ENCODE measurements around the gene ARMC6. TPM values are rescaled to one million over a fixed set of nuclear protein-coding genes. Genes with fewer than 3 reads are reported as not detected.
"Not testable (repeated sequence)": the region's sequence is repeated elsewhere in the genome, so short reads cannot be mapped to it uniquely, and the experiment has no call there.

Gene ARMC6
- total RNA-seq, 1 donor from 2014 or later: 32.8 TPM

- H3K27ac Mint-ChIP-seq (ENCODE audit: unreplicated experiment): no peak overlapping the region
- no peak overlapping the region for H3K4me3 Mint-ChIP-seq (ENCODE audit: unreplicated experiment)
- DNase-seq: no peak
- no peaks in the 10 kb centered on the region for H3K4me1 Mint-ChIP-seq (ENCODE audit: low read depth, unreplicated experiment)
- H3K36me3 Mint-ChIP-seq (ENCODE audit: unreplicated experiment): no peaks in the 10 kb centered on the region
- peaks cover 3% of the 10 kb centered on the region for H3K27me3 Mint-ChIP-seq (ENCODE audit: unreplicated experiment)
- TF ChIP-seq, protein P1, sequence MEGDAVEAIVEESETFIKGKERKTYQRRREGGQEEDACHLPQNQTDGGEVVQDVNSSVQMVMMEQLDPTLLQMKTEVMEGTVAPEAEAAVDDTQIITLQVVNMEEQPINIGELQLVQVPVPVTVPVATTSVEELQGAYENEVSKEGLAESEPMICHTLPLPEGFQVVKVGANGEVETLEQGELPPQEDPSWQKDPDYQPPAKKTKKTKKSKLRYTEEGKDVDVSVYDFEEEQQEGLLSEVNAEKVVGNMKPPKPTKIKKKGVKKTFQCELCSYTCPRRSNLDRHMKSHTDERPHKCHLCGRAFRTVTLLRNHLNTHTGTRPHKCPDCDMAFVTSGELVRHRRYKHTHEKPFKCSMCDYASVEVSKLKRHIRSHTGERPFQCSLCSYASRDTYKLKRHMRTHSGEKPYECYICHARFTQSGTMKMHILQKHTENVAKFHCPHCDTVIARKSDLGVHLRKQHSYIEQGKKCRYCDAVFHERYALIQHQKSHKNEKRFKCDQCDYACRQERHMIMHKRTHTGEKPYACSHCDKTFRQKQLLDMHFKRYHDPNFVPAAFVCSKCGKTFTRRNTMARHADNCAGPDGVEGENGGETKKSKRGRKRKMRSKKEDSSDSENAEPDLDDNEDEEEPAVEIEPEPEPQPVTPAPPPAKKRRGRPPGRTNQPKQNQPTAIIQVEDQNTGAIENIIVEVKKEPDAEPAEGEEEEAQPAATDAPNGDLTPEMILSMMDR (IDR thresholded peaks at IDR 0.05; ENCODE audit: partially characterized antibody, unreplicated experiment): no peak
- no peaks in the 10 kb centered on the region for H3K9me3 Mint-ChIP-seq (ENCODE audit: unreplicated experiment)
Measured at GRCh38 chr19:19098703-19099632, 65.6 kb downstream of the ARMC6 start.

DNA sequence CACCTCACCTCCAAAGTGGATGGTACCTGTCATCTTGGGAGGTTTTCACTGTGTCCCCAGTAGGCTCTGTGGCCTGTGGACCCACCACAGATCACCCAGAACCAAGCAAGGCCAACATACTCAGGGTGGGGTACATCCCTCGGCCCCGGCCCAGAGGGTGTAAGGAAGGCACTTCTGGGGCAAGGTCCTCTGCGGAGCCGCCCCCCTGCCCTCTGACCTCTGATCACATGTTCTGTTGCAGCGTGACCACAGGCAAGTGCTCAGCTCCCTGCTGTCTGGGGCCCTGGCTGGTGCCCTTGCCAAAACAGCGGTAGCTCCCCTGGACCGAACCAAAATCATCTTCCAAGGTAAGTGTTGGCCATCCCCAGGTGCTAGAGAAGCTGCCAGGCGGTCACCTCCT is 68.1 kb downstream of the ARMC6 start:
- Mint-ChIP-seq H3K4me3 (ENCODE audit: unreplicated experiment) (no peak overlapping the region), H3K36me3 (ENCODE audit: unreplicated experiment) (no peaks in the 10 kb centered on the region), H3K9me3 (ENCODE audit: unreplicated experiment) (no peaks in the 10 kb centered on the region), H3K27ac (ENCODE audit: unreplicated experiment) (no peak overlapping the region), H3K27me3 (ENCODE audit: unreplicated experiment) (peaks cover 5% of the 10 kb centered on the region), H3K4me1 (ENCODE audit: low read depth, unreplicated experiment) (peaks cover 4% of the 10 kb centered on the region)
- TF ChIP-seq, protein P1 (IDR thresholded peaks at IDR 0.05; ENCODE audit: partially characterized antibody, unreplicated experiment): no peak
- no peak for DNase-seq

- not testable (repeated sequence) for H3K27ac Mint-ChIP-seq (ENCODE audit: unreplicated experiment); H3K4me3 Mint-ChIP-seq (ENCODE audit: unreplicated experiment); DNase-seq
Measured at GRCh38 chr19:19102566-19102965, 69.2 kb downstream of the ARMC6 start.

DNA sequence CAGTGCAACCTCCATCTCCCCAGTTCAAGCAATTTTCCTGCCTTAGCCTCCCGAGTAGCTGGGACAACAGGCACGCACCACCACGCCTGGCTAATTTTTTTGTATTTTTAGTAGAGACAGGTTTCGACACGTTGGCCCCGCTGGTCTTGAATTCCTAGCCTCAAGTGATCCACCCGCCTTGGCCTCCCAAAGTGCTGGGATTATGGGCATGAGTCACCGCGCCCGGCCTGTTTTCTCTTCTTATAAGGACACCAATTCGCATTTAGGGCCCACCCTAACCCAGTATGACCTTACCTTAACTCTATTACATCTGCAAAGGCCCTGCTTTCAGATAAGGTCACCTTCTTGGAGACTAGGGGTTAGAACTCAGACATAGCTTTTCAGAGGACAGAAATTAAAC is 69.8 kb downstream of the ARMC6 start:
- no peak overlapping the region for H3K4me3 Mint-ChIP-seq (ENCODE audit: unreplicated experiment)
- H3K36me3 Mint-ChIP-seq (ENCODE audit: unreplicated experiment): no peaks in the 10 kb centered on the region
- TF ChIP-seq, protein P1 (IDR thresholded peaks at IDR 0.05; ENCODE audit: partially characterized antibody, unreplicated experiment): no peak
- H3K4me1 Mint-ChIP-seq (ENCODE audit: low read depth, unreplicated experiment): peaks cover 4% of the 10 kb centered on the region
- no peak for DNase-seq
- peaks cover 5% of the 10 kb centered on the region for H3K27me3 Mint-ChIP-seq (ENCODE audit: unreplicated experiment)
- no peak overlapping the region for H3K27ac Mint-ChIP-seq (ENCODE audit: unreplicated experiment)
- no peaks in the 10 kb centered on the region for H3K9me3 Mint-ChIP-seq (ENCODE audit: unreplicated experiment)

More at GRCh38 chr19:19102566-19102965, 69.2 kb downstream of the ARMC6 start:
- H3K36me3 Mint-ChIP-seq (ENCODE audit: unreplicated experiment); H3K27me3 Mint-ChIP-seq (ENCODE audit: unreplicated experiment); H3K9me3 Mint-ChIP-seq (ENCODE audit: unreplicated experiment); H3K4me1 Mint-ChIP-seq (ENCODE audit: low read depth, unreplicated experiment): not testable (repeated sequence)

- peak overlapping the region; percentile 79 for H3K4me3 Mint-ChIP-seq (ENCODE audit: unreplicated experiment)
- peaks cover 12% of the 10 kb centered on the region for H3K27me3 Mint-ChIP-seq (ENCODE audit: unreplicated experiment)
- H3K27ac Mint-ChIP-seq (ENCODE audit: unreplicated experiment): peak overlapping the region; percentile 90
- peak; percentile 89 for DNase-seq
- H3K4me1 Mint-ChIP-seq (ENCODE audit: low read depth, unreplicated experiment): peaks cover 4% of the 10 kb centered on the region
- TF ChIP-seq, protein P1 (IDR thresholded peaks at IDR 0.05; ENCODE audit: partially characterized antibody, unreplicated experiment): no peak
- no peaks in the 10 kb centered on the region for H3K36me3 Mint-ChIP-seq (ENCODE audit: unreplicated experiment)
- peaks cover 2% of the 10 kb centered on the region for H3K9me3 Mint-ChIP-seq (ENCODE audit: unreplicated experiment)
Measured at GRCh38 chr19:19105365-19106055, 72.1 kb downstream of the ARMC6 start.
